HEK293 (cell line): ENCODE results near the gene LRRC4C.

Experiments
- CTCF ChIA-PET: fragments of 350-600 bp; formaldehyde crosslinking; extraction: SDS; loops from one replicate; lab custom pipeline; 2021; ENCODE audit warnings: antibody characterized with exemption; lab: Yijun Ruan, JAX
- POLR2A ChIA-PET: fragments of 300-600 bp; formaldehyde crosslinking; extraction: SDS; loops from one replicate; lab custom pipeline; 2020; ENCODE audit warnings: antibody characterized with exemption, inconsistent platforms; lab: Yijun Ruan, JAX
- H3K27ac ChIP-seq: fragments of 200-500 bp; sonication (Bioruptor generic); 2 replicates; pipeline ENCODE4 v1.5.1; 2014; ENCODE audit warnings: low read depth, low read length, control low read depth, inconsistent platforms; ENCODE audit errors: extremely low read depth
- H3K36me3 ChIP-seq, 2 experiments: fragments of 200-500 bp in 1 of 2; sonication (Bioruptor generic) in 1 of 2; 1 replicate in 1 of 2; 2 replicates in 1 of 2; pipeline ENCODE4 v1.5.1; 2014 to 2017; ENCODE audit warnings: inconsistent platforms in 2 of 2, low read length in 2 of 2; ENCODE audit not compliant: control insufficient read depth in 2 of 2, insufficient read depth in 1 of 2
- H3K4me1 ChIP-seq: fragments of 200-500 bp; sonication (Bioruptor generic); 2 replicates; pipeline ENCODE4 v1.5.1; 2014; ENCODE audit warnings: mild to moderate bottlenecking, low read length, inconsistent platforms; ENCODE audit not compliant: control insufficient read depth, insufficient read depth
- H3K4me3 ChIP-seq: 2 replicates; pipeline ENCODE4 v1.5.1; 2011; ENCODE audit warnings: low read depth, mild to moderate bottlenecking, control low read depth, low read length, moderate library complexity
- H3K9me3 ChIP-seq: fragments of 200-500 bp; sonication (Bioruptor generic); 2 replicates; pipeline ENCODE4 v1.5.1; 2014; ENCODE audit warnings: low read depth, low read length, inconsistent platforms; ENCODE audit not compliant: control insufficient read depth, insufficient read depth
- CTCF ChIP-seq: fragments of 450-650 bp; formaldehyde crosslinking; IDR thresholded peaks from 2 replicates; pipeline ENCODE4 v1.5.1; 2016; ENCODE audit warnings: missing biosample characterization, missing genetic modification characterization
- EGR2 ChIP-seq: fragments of 450-650 bp; formaldehyde crosslinking; IDR thresholded peaks from 2 replicates; pipeline ENCODE4 v1.5.1; 2016; ENCODE audit warnings: low read depth, missing biosample characterization, missing genetic modification characterization
- GFI1B ChIP-seq: fragments of 450-650 bp; formaldehyde crosslinking; IDR thresholded peaks from 2 replicates; pipeline ENCODE4 v1.5.1; 2016; ENCODE audit warnings: missing biosample characterization, missing genetic modification characterization
- HOXC10 ChIP-seq: sonication (generic); formaldehyde crosslinking; IDR thresholded peaks from 2 replicates; pipeline ENCODE4 v1.8.1; 2023; ENCODE audit warnings: mild to moderate bottlenecking, missing genetic modification reagents
- IKZF3 ChIP-seq: fragments of 450-650 bp; IDR thresholded peaks from 2 replicates; pipeline ENCODE4 v1.5.0; 2018; ENCODE audit warnings: missing biosample characterization, mild to moderate bottlenecking, missing genetic modification characterization, moderate library complexity
- PRDM4 ChIP-seq: fragments of 450-650 bp; formaldehyde crosslinking; IDR thresholded peaks from 2 replicates; pipeline ENCODE4 v1.5.1; 2017; ENCODE audit warnings: missing biosample characterization, missing genetic modification characterization
- REPIN1 ChIP-seq: fragments of 450-650 bp; formaldehyde crosslinking; IDR thresholded peaks from 2 replicates; pipeline ENCODE4 v1.5.1; 2017; ENCODE audit warnings: missing biosample characterization, missing genetic modification characterization, low read depth
- SCRT1 ChIP-seq: fragments of 450-650 bp; formaldehyde crosslinking; IDR thresholded peaks from 2 replicates; pipeline ENCODE4 v1.5.1; 2016; ENCODE audit warnings: missing biosample characterization, missing genetic modification characterization, borderline replicate concordance
- SP3 ChIP-seq: fragments of 450-650 bp; formaldehyde crosslinking; IDR thresholded peaks from 2 replicates; pipeline ENCODE4 v1.5.1; 2016; ENCODE audit warnings: missing biosample characterization, missing genetic modification characterization
- WT1 ChIP-seq: fragments of 450-650 bp; formaldehyde crosslinking; IDR thresholded peaks from 2 replicates; pipeline ENCODE4 v1.5.1; 2016; ENCODE audit warnings: missing biosample characterization, missing genetic modification characterization
- ZBTB10 ChIP-seq: fragments of 450-650 bp; formaldehyde crosslinking; IDR thresholded peaks from 2 replicates; pipeline ENCODE4 v1.5.1; 2016; ENCODE audit warnings: missing biosample characterization, missing genetic modification characterization
- ZBTB20 ChIP-seq: fragments of 450-650 bp; formaldehyde crosslinking; IDR thresholded peaks from 2 replicates; pipeline ENCODE4 v1.5.1; 2016; ENCODE audit warnings: missing biosample characterization, missing genetic modification characterization
- ZBTB8A ChIP-seq: fragments of 450-650 bp; formaldehyde crosslinking; IDR thresholded peaks from 2 replicates; pipeline ENCODE4 v1.5.1; 2016; ENCODE audit warnings: missing biosample characterization, missing genetic modification characterization
- ZEB2 ChIP-seq: fragments of 450-650 bp; formaldehyde crosslinking; IDR thresholded peaks from 2 replicates; pipeline ENCODE4 v1.5.1; 2016; ENCODE audit warnings: missing biosample characterization, missing genetic modification characterization
- ZFHX2 ChIP-seq: fragments of 450-650 bp; formaldehyde crosslinking; conservative IDR thresholded peaks from 2 replicates; pipeline ENCODE4 v1.5.1; 2016; ENCODE audit warnings: missing biosample characterization, missing genetic modification characterization
- ZNF10 ChIP-seq: fragments of 450-650 bp; formaldehyde crosslinking; IDR thresholded peaks from 2 replicates; pipeline ENCODE4 v1.5.1; 2017; ENCODE audit warnings: missing biosample characterization, missing genetic modification characterization
- ZNF184 ChIP-seq: fragments of 450-650 bp; IDR thresholded peaks from 2 replicates; pipeline ENCODE4 v1.5.1; 2018; ENCODE audit warnings: missing biosample characterization, mild to moderate bottlenecking, missing genetic modification characterization
- ZNF211 ChIP-seq: fragments of 450-650 bp; formaldehyde crosslinking; IDR thresholded peaks from 2 replicates; pipeline ENCODE4 v1.5.1; 2016; ENCODE audit warnings: low read depth, missing biosample characterization, missing genetic modification characterization
- ZNF214 ChIP-seq: fragments of 450-650 bp; formaldehyde crosslinking; IDR thresholded peaks from 2 replicates; pipeline ENCODE4 v1.5.1; 2017; ENCODE audit warnings: missing biosample characterization, mild to moderate bottlenecking, missing genetic modification characterization, borderline replicate concordance
- ZNF23 ChIP-seq: fragments of 450-650 bp; formaldehyde crosslinking; IDR thresholded peaks from 2 replicates; pipeline ENCODE4 v1.5.1; 2016; ENCODE audit warnings: missing biosample characterization, missing genetic modification characterization, borderline replicate concordance
- ZNF37A ChIP-seq: fragments of 450-650 bp; IDR thresholded peaks from 2 replicates; pipeline ENCODE4 v1.5.1; 2018; ENCODE audit warnings: missing biosample characterization, missing genetic modification characterization
- ZNF549 ChIP-seq: fragments of 450-650 bp; IDR thresholded peaks from 2 replicates; pipeline ENCODE4 v1.5.1; 2018; ENCODE audit warnings: missing biosample characterization, missing genetic modification characterization, mild to moderate bottlenecking, inconsistent platforms, moderate library complexity
- ZNF600 ChIP-seq: fragments of 450-650 bp; formaldehyde crosslinking; IDR thresholded peaks from 2 replicates; pipeline ENCODE4 v1.5.1; 2016; ENCODE audit warnings: missing biosample characterization, missing genetic modification characterization
- ZNF626 ChIP-seq: fragments of 450-650 bp; sonication (Bioruptor Pico); formaldehyde crosslinking; IDR thresholded peaks from 2 replicates; pipeline ENCODE4 v1.5.1; 2018; ENCODE audit warnings: missing biosample characterization, missing genetic modification characterization, inconsistent platforms
- ZNF791 ChIP-seq: fragments of 450-650 bp; formaldehyde crosslinking; IDR thresholded peaks from 2 replicates; pipeline ENCODE4 v1.5.1; 2016; ENCODE audit warnings: missing biosample characterization, missing genetic modification characterization
- TF ChIP-seq, protein P1 (sequence below): fragments of 450-650 bp; formaldehyde crosslinking; IDR thresholded peaks from 2 replicates; pipeline ENCODE4 v1.5.0; 2017; ENCODE audit warnings: missing biosample characterization, missing genetic modification characterization, borderline replicate concordance

Gene LRRC4C

DNA sequence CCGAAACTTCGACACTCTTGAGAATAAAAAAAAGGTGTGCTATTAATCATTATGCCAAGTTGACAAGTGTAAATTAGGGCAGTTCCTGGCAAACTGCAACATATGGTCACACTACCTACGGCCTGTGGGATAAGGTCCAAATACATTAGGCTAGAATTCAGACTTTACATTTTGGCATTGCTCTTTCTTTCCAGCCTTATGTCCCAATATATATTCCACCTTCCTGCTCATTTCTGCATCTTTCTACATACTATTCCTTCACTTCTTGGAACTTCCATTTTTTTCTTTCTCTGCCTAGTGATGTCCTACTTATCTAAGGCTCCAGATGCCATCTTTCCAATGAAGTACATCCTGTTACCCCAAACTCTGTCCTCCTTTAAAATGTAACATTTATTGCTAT is 577.2 kb downstream of the LRRC4C start:
- Histone ChIP-seq H3K4me3 (no peak overlapping the region), H3K4me1 (no peaks in the 10 kb centered on the region), H3K27ac (no peak overlapping the region), H3K9me3 (no peaks in the 10 kb centered on the region), H3K36me3 (no peaks in the 10 kb centered on the region)
- ChIA-PET CTCF (no interaction called here), POLR2A (no interaction called here)
- TF ChIP-seq ZNF626 (tag by site-specific recombination) (no peak), REPIN1 (tag by site-specific recombination) (no peak), CTCF (tag by site-specific recombination) (no peak), ZNF37A (tag by site-specific recombination) (no peak), ZNF600 (no peak)

- H3K36me3 ChIP-seq = no peaks in the 10 kb centered on the region
- CTCF ChIA-PET = no interaction called here
- no peaks in the 10 kb centered on the region for H3K4me1 ChIP-seq
These were observed 579.5 kb downstream of the LRRC4C start for GRCh38 chr11:40879911-40880310.

DNA sequence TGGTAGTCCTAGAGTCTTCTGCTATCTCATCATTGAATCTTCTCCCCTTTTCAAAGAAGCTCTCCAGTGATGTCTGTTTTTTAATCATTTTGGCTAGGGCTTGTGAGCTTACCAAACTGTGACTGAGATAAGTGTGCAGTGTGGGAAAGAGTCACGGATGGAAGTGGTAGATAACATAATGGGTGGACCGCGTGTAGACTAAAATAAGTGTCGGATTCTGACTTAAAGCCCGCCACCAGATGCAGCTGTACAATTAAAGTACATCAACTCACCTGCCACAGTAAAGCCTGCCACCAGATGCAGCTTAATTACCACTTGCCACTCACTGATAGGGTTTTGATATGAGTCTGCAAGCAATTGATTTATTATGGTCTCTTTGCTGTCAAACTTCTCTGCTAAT is 581.5 kb downstream of the LRRC4C start:
- POLR2A ChIA-PET = no interaction called here
- Histone ChIP-seq H3K4me1 (no peaks in the 10 kb centered on the region), H3K9me3 (no peaks in the 10 kb centered on the region), H3K36me3 (no peaks in the 10 kb centered on the region), H3K27ac (no peak overlapping the region), H3K4me3 (no peak overlapping the region)
- CTCF ChIA-PET = no interaction called here
- TF ChIP-seq ZNF791 (tag by site-specific recombination) (no peak), ZBTB10 (tag by site-specific recombination) (no peak), GFI1B (tag by site-specific recombination) (no peak), IKZF3 (tag by site-specific recombination) (no peak), EGR2 (tag by site-specific recombination) (no peak), ZFHX2 (tag by site-specific recombination) (no peak), SCRT1 (no peak), ZNF549 (tag by site-specific recombination) (no peak), WT1 (tag by site-specific recombination) (no peak), PRDM4 (tag by site-specific recombination) (no peak), HOXC10 (no peak), ZNF10 (tag by site-specific recombination) (no peak), ZNF23 (tag by site-specific recombination) (no peak), ZNF214 (no peak), ZNF211 (tag by site-specific recombination) (no peak), ZNF37A (tag by site-specific recombination) (no peak)

More at GRCh38 chr11:40879911-40880310, 579.5 kb downstream of the LRRC4C start:
- TF ChIP-seq ZEB2 (tag by site-specific recombination) (no peak), ZNF184 (tag by site-specific recombination) (no peak), ZNF37A (tag by site-specific recombination) (no peak), ZBTB20 (tag by site-specific recombination) (no peak), SP3 (no peak), ZBTB8A (no peak)
- TF ChIP-seq, protein P1, sequence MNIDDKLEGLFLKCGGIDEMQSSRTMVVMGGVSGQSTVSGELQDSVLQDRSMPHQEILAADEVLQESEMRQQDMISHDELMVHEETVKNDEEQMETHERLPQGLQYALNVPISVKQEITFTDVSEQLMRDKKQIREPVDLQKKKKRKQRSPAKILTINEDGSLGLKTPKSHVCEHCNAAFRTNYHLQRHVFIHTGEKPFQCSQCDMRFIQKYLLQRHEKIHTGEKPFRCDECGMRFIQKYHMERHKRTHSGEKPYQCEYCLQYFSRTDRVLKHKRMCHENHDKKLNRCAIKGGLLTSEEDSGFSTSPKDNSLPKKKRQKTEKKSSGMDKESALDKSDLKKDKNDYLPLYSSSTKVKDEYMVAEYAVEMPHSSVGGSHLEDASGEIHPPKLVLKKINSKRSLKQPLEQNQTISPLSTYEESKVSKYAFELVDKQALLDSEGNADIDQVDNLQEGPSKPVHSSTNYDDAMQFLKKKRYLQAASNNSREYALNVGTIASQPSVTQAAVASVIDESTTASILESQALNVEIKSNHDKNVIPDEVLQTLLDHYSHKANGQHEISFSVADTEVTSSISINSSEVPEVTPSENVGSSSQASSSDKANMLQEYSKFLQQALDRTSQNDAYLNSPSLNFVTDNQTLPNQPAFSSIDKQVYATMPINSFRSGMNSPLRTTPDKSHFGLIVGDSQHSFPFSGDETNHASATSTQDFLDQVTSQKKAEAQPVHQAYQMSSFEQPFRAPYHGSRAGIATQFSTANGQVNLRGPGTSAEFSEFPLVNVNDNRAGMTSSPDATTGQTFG = no peak
- Histone ChIP-seq H3K9me3 (no peaks in the 10 kb centered on the region), H3K27ac (no peak overlapping the region), H3K4me3 (no peak overlapping the region)
- POLR2A ChIA-PET = no interaction called here
